Heart right ventricle (tissue), 16 donors: Measurements from ENCODE around the gene WWTR1. TPM values are rescaled to one million over a fixed set of nuclear protein-coding genes. Genes with fewer than 3 reads are reported as not detected.

Experiments
- ATAC-seq, 8 donors: fragments of 200-7000 bp; cut with Tn5 transposase; one replicate each; pipeline ENCODE4 v1.9.1; 2020; ENCODE audit warnings: mild to moderate bottlenecking in 8 of 8, moderate library complexity in 8 of 8, moderate number of reproducible peaks in 1 of 8
- DNase-seq, 2 donors: peaks; one replicate each; pipeline ENCODE4 v3.0.0-alpha.2; 2020
- H3K27ac ChIP-seq, 10 donors: fragments of 200-600 bp; sonication (generic) in 2 of 10; one replicate each; pipeline versions ENCODE4 v1.5.0 to v1.8.0; 2020 to 2022; ENCODE audit warnings: mild to moderate bottlenecking in 3 of 10
- H3K27me3 ChIP-seq, 7 donors: fragments of 200-600 bp; one replicate each; pipeline ENCODE4 v1.8.0; 2021 to 2022; ENCODE audit warnings: mild to moderate bottlenecking in 2 of 7
- H3K36me3 ChIP-seq, 9 donors: fragments of 200-600 bp; sonication (generic) in 1 of 9; one replicate each; pipeline versions ENCODE4 v1.5.0 to v1.8.0; 2020 to 2022; ENCODE audit warnings: mild to moderate bottlenecking in 2 of 9
- H3K4me1 ChIP-seq, 9 donors: fragments of 200-600 bp; sonication (generic) in 1 of 9; one replicate each; pipeline versions ENCODE4 v1.5.0 to v1.8.0; 2020 to 2022; ENCODE audit warnings: mild to moderate bottlenecking in 4 of 9
- H3K4me3 ChIP-seq, 10 donors: fragments of 200-600 bp; sonication (generic) in 2 of 10; one replicate each; pipeline versions ENCODE4 v1.5.0 to v1.8.0; 2020 to 2022; ENCODE audit warnings: mild to moderate bottlenecking in 7 of 10, moderate library complexity in 2 of 10
- H3K9me3 ChIP-seq, 11 donors: fragments of 200-600 bp in 10 of 11; sonication (generic) in 2 of 11; one replicate each; pipeline versions ENCODE4 v1.5.0 to v1.8.0; 2013 to 2022; ENCODE audit warnings: mild to moderate bottlenecking in 2 of 11, control low read depth in 1 of 11, moderate library complexity in 1 of 11
- CTCF ChIP-seq, 9 donors: fragments of 200-600 bp; sonication (generic) in 2 of 9; IDR thresholded peaks; one replicate each; pipeline versions ENCODE4 v1.5.0 to v1.8.0; 2021 to 2022; ENCODE audit warnings: antibody characterized with exemption in 9 of 9, mild to moderate bottlenecking in 5 of 9, moderate library complexity in 1 of 9
- WGBS, 2 donors: extraction: QIAGEN DNeasy Blood & Tissue Kit; methylation state at CpG; one replicate each; pipeline ENCODE4 v1.1.7; 2013; ENCODE audit warnings: inconsistent platforms in 1 of 2; 5-methylcytosine and 5-hydroxymethylcytosine counted together
- intact Hi-C, 10 donors: fragments of 100-400 bp; cut with DNase I; formaldehyde crosslinking; loops; one replicate each; pipeline versions ENCODE4 v1.11.1 to v1.14.2; 2022
- polyA plus RNA-seq, 2 donors: library from polyadenylated mRNA; stranded (reverse); fragments of 200-250 nt; gene quantifications; one replicate each; pipeline ENCODE4 v1.2.3, GENCODE V29; 2013
- total RNA-seq, 10 donors: library from RNA; stranded (reverse); fragmentation: NEBNext Ultra II Directional in 3 of 10; extraction: Animal tissue kit (Norgen Biotek cat#: 25700) in 3 of 10; gene quantifications; one replicate each; pipeline versions ENCODE4 v1.2.1 to v1.2.4, GENCODE V29; 2021 to 2023
- donor health status: Arrhythmogenic right ventricular cardiomyopathy.
- donor health status: ischemic (EF 13 %, LVEDD 7.1; RV severe dilation, severe dysfunction).
- donor health status: healthy with polysubstance abuse.
- donor health status: DM: no; HTN: yes; CAD: no.
- donor health status: DM: no; HTN: no; CAD: no.
- donor health status: ischemic (EF 25% LVEDD 6.9; RV normal size, moderate dysfunction).
- donor health status: ischemic (EF 25% LVEDD 5.7; RV mildly dilated, moderate dysfunction).
- donor health status: healthy.
- donor health status: DM: yes; HTN: yes; CAD: no.
- donor health status: Ischemic cardiomyopathy.
- donor health status: ischemic (EF 35%, LVEDD 5.7; RV mildly dilated, moderate dysfunction).
- donor health status: nonischemic (EF 11% LVEDD 7.7; RV severe dilation, severe dysfunction).
- donor health status: DM: yes; HTN: yes; CAD: no.
- donor health status: PGD.
- donor health status: ischemic (EF 29% LVEDD 5.4; RV normal size, mild dysfunction).
- donor health status: nonischemic (EF 23%, LVEDD 6.1; RV moderate dilation, normal function).

The WWTR1 gene
- total and polyA plus RNA-seq, 12 donors = 19.5 to 78.6 (median 40.3) TPM

GRCh38 chr3:149572796-149573414, 84.9 kb downstream of the WWTR1 start:
- WGBS, 2 donors = 79 to 84% methylated on average over 6 of the region's 6 CpGs
- TF ChIP-seq CTCF (IDR thresholded peaks at IDR 0.05) = no peak
- H3K4me1 ChIP-seq = peaks cover 6 to 82% (median 70%) of the 10 kb centered on the region in 9 donors
- no peaks in the 10 kb centered on the region for H3K9me3 ChIP-seq
- peak in 1 of 8 donors; percentile 51 for ATAC-seq
- intact Hi-C loops = loop anchor here in 3 of 10 donors (5.0 to 10.0 kb wide), 2 partner anchors 82 to 144 kb away; partner anchors contain the start of gene WWTR1 (in 2 of the 3)
- H3K4me3 ChIP-seq = no peak overlapping the region
- DNase-seq = no peak
- peak overlapping the region in 7 of 10 donors; percentile 22 to 93 (median 85) for H3K27ac ChIP-seq
- peaks cover 0 to 39% (median 0%) of the 10 kb centered on the region in 9 donors for H3K36me3 ChIP-seq
- no peaks in the 10 kb centered on the region for H3K27me3 ChIP-seq

GRCh38 chr3:149571381-149571780, 86.4 kb downstream of the WWTR1 start:
- Histone ChIP-seq H3K9me3 (no peaks in the 10 kb centered on the region), H3K4me1 (peaks cover 8 to 82% (median 67%) of the 10 kb centered on the region in 9 donors), H3K27ac (peak overlapping the region in 5 of 10 donors; percentile 17 to 93 (median 51)), H3K36me3 (peaks cover 0 to 39% (median 0%) of the 10 kb centered on the region in 9 donors), H3K4me3 (no peak overlapping the region), H3K27me3 (no peaks in the 10 kb centered on the region)
- ATAC-seq = no peak
- TF ChIP-seq CTCF (IDR thresholded peaks at IDR 0.05) = no peak
- intact Hi-C loops = loop anchor here in 3 of 10 donors (5.0 to 10.0 kb wide), 2 partner anchors 83 to 146 kb away; partner anchors contain the start of gene WWTR1 (in 2 of the 3)
- DNase-seq = no peak
- WGBS, 2 donors = 60 to 62% methylated on average over 2 of the region's 2 CpGs

- WGBS, 2 donors = 95 to 97% methylated on average over 8 of the region's 8 CpGs
- peaks cover 0 to 39% (median 0%) of the 10 kb centered on the region in 9 donors for H3K36me3 ChIP-seq
- peaks cover 2 to 69% (median 54%) of the 10 kb centered on the region in 9 donors for H3K4me1 ChIP-seq
- ATAC-seq (no peak), DNase-seq (no peak)
- TF ChIP-seq CTCF (IDR thresholded peaks at IDR 0.05) = no peak
- no peak overlapping the region for H3K4me3 ChIP-seq
- peak overlapping the region in 1 of 10 donors; percentile 16 for H3K27ac ChIP-seq
- intact Hi-C loops = loop anchor here in 3 of 10 donors (5.0 to 10.0 kb wide), 2 partner anchors 85 to 147 kb away; partner anchors contain the start of gene WWTR1 (in 2 of the 3)
- H3K27me3 ChIP-seq = no peaks in the 10 kb centered on the region
- no peaks in the 10 kb centered on the region for H3K9me3 ChIP-seq
These were observed 87.8 kb downstream of the WWTR1 start for GRCh38 chr3:149570016-149570415.

- TF ChIP-seq CTCF (IDR thresholded peaks at IDR 0.05) = no peak
- no peak for ATAC-seq
- DNase-seq = no peak
These were observed 90.4 kb downstream of the WWTR1 start for GRCh38 chr3:149567381-149567780.

More at GRCh38 chr3:149567381-149567780, 90.4 kb downstream of the WWTR1 start:
- 50 to 65% methylated on average over 2 of the region's 2 CpGs for WGBS, 2 donors
- no peak overlapping the region for H3K4me3 ChIP-seq
- H3K27me3 ChIP-seq = no peaks in the 10 kb centered on the region
- no peaks in the 10 kb centered on the region for H3K9me3 ChIP-seq
- intact Hi-C loops = loop anchor here in 2 of 10 donors (5.0 kb wide), 2 partner anchors 35 to 150 kb away; no protein-coding TSS in a partner anchor
- H3K27ac ChIP-seq = peak overlapping the region in 3 of 10 donors; percentile 7 to 59 (median 11)
- peaks cover 0 to 32% (median 0%) of the 10 kb centered on the region in 9 donors for H3K36me3 ChIP-seq
- H3K4me1 ChIP-seq = peaks cover 2 to 58% (median 41%) of the 10 kb centered on the region in 9 donors
